BLaER1 (cell line): ENCODE results near the gene CARM1.
"Not testable (repeated sequence)": the region's sequence is repeated elsewhere in the genome, so short reads cannot be mapped to it uniquely, and the experiment has no call there.

Experiments used
- H3K27ac ChIP-seq: shearing (Covaris generic); formaldehyde crosslinking; 2 replicates; pipeline ENCODE4 v1.8.1; 2022
- H3K27me3 ChIP-seq: shearing (Covaris generic); formaldehyde crosslinking; 2 replicates; pipeline ENCODE4 v1.8.1; 2022
- H3K36me3 ChIP-seq: shearing (Covaris generic); formaldehyde crosslinking; 2 replicates; pipeline ENCODE4 v1.8.1; 2022
- H3K4me1 ChIP-seq: shearing (Covaris generic); formaldehyde crosslinking; 2 replicates; pipeline ENCODE4 v1.8.1; 2022
- H3K4me2 ChIP-seq: shearing (Covaris generic); formaldehyde crosslinking; 2 replicates; pipeline ENCODE4 v1.8.1; 2022
- H3K4me3 ChIP-seq: shearing (Covaris generic); formaldehyde crosslinking; 2 replicates; pipeline ENCODE4 v1.8.1; 2022
- H3K9ac ChIP-seq: shearing (Covaris generic); formaldehyde crosslinking; 2 replicates; pipeline ENCODE4 v1.8.1; 2022
- H3K9me3 ChIP-seq: shearing (Covaris generic); formaldehyde crosslinking; 2 replicates; pipeline ENCODE4 v1.8.1; 2022
- H4K20me1 ChIP-seq: shearing (Covaris generic); formaldehyde crosslinking; 2 replicates; pipeline ENCODE4 v1.8.1; 2022
- Cebpa-rat ChIP-seq: shearing (Covaris generic); IDR thresholded peaks from 2 replicates; pipeline ENCODE4 v1.8.1; 2022

The CARM1 gene

DNA sequence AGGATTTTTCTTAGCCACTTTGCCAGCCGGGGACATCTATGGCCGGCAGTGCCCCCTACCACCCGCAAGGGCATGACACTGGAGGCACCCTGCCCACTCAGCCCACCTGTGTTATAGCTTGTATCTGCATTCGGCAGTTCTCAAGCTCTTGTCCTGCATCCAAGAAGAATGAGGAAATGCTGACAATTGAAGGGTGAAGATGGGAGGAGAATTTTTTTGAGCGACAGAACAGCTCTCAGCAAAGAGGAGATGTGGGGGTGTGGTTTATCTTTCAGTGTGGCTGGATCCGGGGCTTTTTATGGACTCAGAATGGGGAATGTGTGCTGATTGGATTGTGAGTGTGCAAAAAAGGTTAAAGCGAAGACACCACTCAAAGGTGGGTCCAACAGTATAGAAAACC lies 28.6 kb upstream of the CARM1 start:
- Histone ChIP-seq H3K9ac (no peak overlapping the region), H3K4me2 (no peak overlapping the region), H4K20me1 (no peaks in the 10 kb centered on the region), H3K27ac (no peak overlapping the region), H3K27me3 (no peaks in the 10 kb centered on the region), H3K36me3 (no peaks in the 10 kb centered on the region), H3K4me1 (no peaks in the 10 kb centered on the region), H3K4me3 (no peak overlapping the region), H3K9me3 (peaks cover 43% of the 10 kb centered on the region)
- TF ChIP-seq Cebpa-rat = no peak

DNA sequence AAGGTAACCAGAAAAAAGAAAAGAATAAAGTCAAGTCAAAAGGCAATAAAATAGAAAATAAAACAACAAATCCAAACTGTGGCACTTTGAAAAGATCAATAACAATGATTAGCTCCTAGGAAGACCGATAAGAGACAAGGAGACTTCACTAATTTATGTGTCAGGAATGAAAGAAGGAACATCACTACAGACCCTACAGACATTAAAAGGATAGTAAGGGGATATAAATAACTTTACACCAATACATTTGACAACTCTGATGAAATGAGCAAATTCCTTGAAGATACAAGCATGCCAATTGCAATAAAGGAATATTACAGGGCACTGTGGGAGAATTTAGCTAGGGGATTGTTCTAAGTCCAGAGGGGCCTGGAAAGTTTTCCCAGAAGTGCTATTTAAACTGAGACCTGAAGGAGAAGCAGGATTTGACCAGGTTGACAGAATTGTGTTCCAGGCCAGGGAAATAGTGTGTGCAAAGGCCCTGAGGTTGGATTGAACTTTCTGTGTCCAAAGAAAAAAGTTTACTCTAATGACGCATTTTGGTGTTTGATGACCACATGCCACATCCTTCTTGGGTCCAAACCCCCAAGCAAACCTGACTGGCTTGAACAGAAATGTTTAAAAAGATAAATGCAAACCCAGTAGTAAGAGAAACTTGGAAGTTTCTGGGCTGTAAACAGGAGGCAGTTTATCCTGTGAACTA lies 24.7 kb upstream of the CARM1 start:
- Histone ChIP-seq H3K27ac (no peak overlapping the region), H3K4me3 (no peak overlapping the region), H3K4me1 (peaks cover 8% of the 10 kb centered on the region), H3K27me3 (no peaks in the 10 kb centered on the region), H3K4me2 (no peak overlapping the region), H3K9me3 (peaks cover 19% of the 10 kb centered on the region), H3K36me3 (no peaks in the 10 kb centered on the region), H3K9ac (no peak overlapping the region), H4K20me1 (no peaks in the 10 kb centered on the region)
- TF ChIP-seq Cebpa-rat = no peak

DNA sequence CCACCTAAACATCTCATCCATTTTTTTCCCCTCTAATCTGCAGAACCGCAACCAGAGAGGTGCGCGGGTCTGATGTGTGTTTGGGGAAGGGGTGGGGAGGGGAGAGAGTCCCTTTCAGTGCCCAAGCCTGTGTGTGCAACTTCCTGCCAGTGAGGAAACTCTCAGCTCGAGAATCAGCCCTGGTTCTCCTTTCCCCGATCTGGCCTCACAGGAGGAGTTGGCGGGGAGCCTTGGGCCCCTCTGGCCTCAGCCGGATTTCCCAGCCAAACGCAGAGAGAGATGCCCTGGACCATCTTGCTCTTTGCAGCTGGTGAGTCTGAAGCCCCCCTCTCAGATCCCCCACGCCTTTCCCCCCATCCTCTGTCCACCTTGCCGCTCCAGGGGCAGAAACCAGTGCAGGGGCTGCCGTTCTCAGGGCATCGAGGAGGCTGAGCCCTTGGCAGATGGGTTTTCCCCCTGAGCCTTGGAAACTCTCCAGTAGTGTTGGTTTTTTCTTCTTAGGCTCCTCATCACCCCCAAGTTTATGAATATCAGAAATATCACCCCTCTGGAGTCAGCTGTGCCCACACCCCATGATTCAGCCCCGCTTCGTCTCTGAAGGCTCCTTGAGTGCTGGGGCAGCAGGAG lies 23.0 kb upstream of the CARM1 start, which contains the start of gene C19orf38:
Gene C19orf38, plus strand, starts transcription at position 186 of the 627 bp plus-strand sequence. Its CDS starts 94 bp downstream, at position 280.
- H3K9me3 ChIP-seq = peaks cover 13% of the 10 kb centered on the region
- no peaks in the 10 kb centered on the region for H3K27me3 ChIP-seq
- H3K4me3 ChIP-seq = no peak within 1 kb of the TSS
- H3K4me2 ChIP-seq = peak within 1 kb of the TSS; percentile 56
- no peaks in the 10 kb centered on the region for H3K36me3 ChIP-seq
- H3K9ac ChIP-seq = peak within 1 kb of the TSS; percentile 38
- H4K20me1 ChIP-seq = no peaks in the 10 kb centered on the region
- peaks cover 8% of the 10 kb centered on the region for H3K4me1 ChIP-seq
- no peak within 1 kb of the TSS for H3K27ac ChIP-seq
- no peak for TF ChIP-seq Cebpa-rat

GRCh38 chr19:10850631-10851030 lies 20.7 kb upstream of the CARM1 start:
- H3K27me3 ChIP-seq = no peaks in the 10 kb centered on the region
- no peak overlapping the region for H3K4me3 ChIP-seq
- no peak overlapping the region for H3K9ac ChIP-seq
- H3K4me2 ChIP-seq = no peak overlapping the region
- no peaks in the 10 kb centered on the region for H4K20me1 ChIP-seq
- H3K4me1 ChIP-seq = peaks cover 8% of the 10 kb centered on the region
- peaks cover 13% of the 10 kb centered on the region for H3K9me3 ChIP-seq
- TF ChIP-seq Cebpa-rat = no peak
- H3K27ac ChIP-seq = no peak overlapping the region
- H3K36me3 ChIP-seq = no peaks in the 10 kb centered on the region

GRCh38 chr19:10852098-10852800 lies 19.1 kb upstream of the CARM1 start:
- H3K4me1 ChIP-seq = peaks cover 8% of the 10 kb centered on the region
- no peak overlapping the region for H3K4me3 ChIP-seq
- no peaks in the 10 kb centered on the region for H3K9me3 ChIP-seq
- no peak overlapping the region for H3K27ac ChIP-seq
- TF ChIP-seq Cebpa-rat = no peak
- H3K4me2 ChIP-seq = no peak overlapping the region
- no peaks in the 10 kb centered on the region for H3K27me3 ChIP-seq
- no peaks in the 10 kb centered on the region for H3K36me3 ChIP-seq
- no peaks in the 10 kb centered on the region for H4K20me1 ChIP-seq
- H3K9ac ChIP-seq = no peak overlapping the region

- H4K20me1 ChIP-seq = no peaks in the 10 kb centered on the region
- H3K4me3 ChIP-seq = no peak overlapping the region
- H3K4me1 ChIP-seq = peaks cover 8% of the 10 kb centered on the region
- H3K9ac ChIP-seq = no peak overlapping the region
- no peaks in the 10 kb centered on the region for H3K36me3 ChIP-seq
- TF ChIP-seq Cebpa-rat = no peak
- no peak overlapping the region for H3K27ac ChIP-seq
- H3K9me3 ChIP-seq = no peaks in the 10 kb centered on the region
- no peak overlapping the region for H3K4me2 ChIP-seq
- H3K27me3 ChIP-seq = no peaks in the 10 kb centered on the region
Observed at GRCh38 chr19:10852941-10853340, 18.4 kb upstream of the CARM1 start.

- no peaks in the 10 kb centered on the region for H3K36me3 ChIP-seq
- H3K27ac ChIP-seq = no peak overlapping the region
- H3K4me3 ChIP-seq = no peak overlapping the region
- no peaks in the 10 kb centered on the region for H3K27me3 ChIP-seq
- no peak for TF ChIP-seq Cebpa-rat
- H3K4me2 ChIP-seq = no peak overlapping the region
- no peaks in the 10 kb centered on the region for H3K9me3 ChIP-seq
- H4K20me1 ChIP-seq = no peaks in the 10 kb centered on the region
- H3K9ac ChIP-seq = no peak overlapping the region
- no peaks in the 10 kb centered on the region for H3K4me1 ChIP-seq
Observed at GRCh38 chr19:10854350-10855089, 16.8 kb upstream of the CARM1 start.

DNA sequence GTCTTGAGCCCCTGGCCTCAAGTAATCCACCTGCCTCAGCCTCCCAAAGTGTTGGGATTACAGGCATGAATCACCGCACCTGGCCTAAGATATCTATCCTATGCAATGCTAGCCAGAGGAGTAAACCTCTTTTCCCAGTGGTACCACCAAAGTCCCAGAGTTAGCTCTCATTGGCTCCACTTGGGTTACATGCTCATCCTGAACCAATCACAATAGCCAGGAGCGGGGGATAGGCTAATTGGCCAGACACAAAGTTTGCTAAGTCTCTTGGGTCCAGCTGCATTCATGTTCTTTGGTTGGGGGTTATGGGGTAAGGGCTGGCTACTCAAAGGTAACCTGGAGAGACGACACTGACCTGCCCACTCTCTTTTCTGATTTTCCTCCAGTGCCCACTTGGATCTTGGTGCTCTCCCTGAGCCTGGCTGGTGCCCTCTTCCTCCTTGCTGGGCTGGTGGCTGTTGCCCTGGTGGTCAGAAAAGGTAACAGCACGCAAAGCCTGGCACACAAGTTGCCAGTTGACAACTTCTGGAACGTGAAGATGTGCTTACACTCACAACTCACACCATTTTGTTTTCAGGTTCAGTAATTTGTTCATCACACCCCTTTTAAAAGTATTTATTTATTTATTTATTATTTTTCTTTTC lies 15.4 kb upstream of the CARM1 start:
- Histone ChIP-seq H3K9me3 (no peaks in the 10 kb centered on the region), H3K9ac (no peak overlapping the region), H3K27me3 (no peaks in the 10 kb centered on the region), H4K20me1 (no peaks in the 10 kb centered on the region), H3K36me3 (no peaks in the 10 kb centered on the region), H3K4me2 (no peak overlapping the region), H3K4me3 (no peak overlapping the region), H3K27ac (no peak overlapping the region), H3K4me1 (no peaks in the 10 kb centered on the region)
- no peak for TF ChIP-seq Cebpa-rat

- H3K36me3 ChIP-seq, H3K4me1 ChIP-seq, H3K4me3 ChIP-seq, H3K9ac ChIP-seq, H3K9me3 ChIP-seq, H3K27me3 ChIP-seq, H3K4me2 ChIP-seq, H3K27ac ChIP-seq, H4K20me1 ChIP-seq: not testable (repeated sequence)
Observed at GRCh38 chr19:10856899-10857298, 14.5 kb upstream of the CARM1 start.
